Immature natural killer cell (primary cell): ENCODE data around the gene VWA3B. TPM values are rescaled to one million over a fixed set of nuclear protein-coding genes. Genes with fewer than 3 reads are reported as not detected.

Experiments used
- DNase-seq, 3 donors: peaks; one replicate each; pipeline ENCODE4 v3.0.0; 2022; ENCODE audit warnings: mixed read lengths in 1 of 3
- H3K27ac Mint-ChIP-seq, 6 donors: one replicate each; pipeline ENCODE4 v1.8.0; 2020; ENCODE audit warnings: mixed read lengths in 6 of 6, mild to moderate bottlenecking in 5 of 6, inconsistent platforms in 4 of 6, moderate library complexity in 3 of 6
- H3K27me3 Mint-ChIP-seq, 3 donors: one replicate each; pipeline ENCODE4 v1.8.0; 2020 to 2021; ENCODE audit warnings: low read depth in 3 of 3, mild to moderate bottlenecking in 3 of 3, mixed read lengths in 3 of 3, moderate library complexity in 3 of 3, inconsistent platforms in 1 of 3
- H3K36me3 Mint-ChIP-seq, 3 donors: one replicate each; pipeline ENCODE4 v1.8.0; 2020; ENCODE audit warnings: mixed read lengths in 3 of 3, inconsistent platforms in 2 of 3, mild to moderate bottlenecking in 2 of 3
- H3K4me1 Mint-ChIP-seq, 2 donors: one replicate each; pipeline ENCODE4 v1.8.0; 2020; ENCODE audit warnings: inconsistent platforms in 2 of 2, mild to moderate bottlenecking in 2 of 2, mixed read lengths in 2 of 2, moderate library complexity in 1 of 2
- H3K4me3 Mint-ChIP-seq, 5 donors: one replicate each; pipeline ENCODE4 v1.8.0; 2020; ENCODE audit warnings: mild to moderate bottlenecking in 5 of 5, mixed read lengths in 5 of 5, inconsistent platforms in 3 of 5, moderate library complexity in 3 of 5
- H3K9me3 Mint-ChIP-seq, 6 donors: one replicate each; pipeline ENCODE4 v1.8.0; 2020; ENCODE audit warnings: mild to moderate bottlenecking in 6 of 6, mixed read lengths in 6 of 6, inconsistent platforms in 4 of 6, moderate library complexity in 3 of 6
- polyA plus RNA-seq, 3 donors: library from polyadenylated mRNA; unstranded; fragments of 300-500 nt; fragmentation: Illumina TruSeq; gene quantifications; one replicate each; pipeline ENCODE4 v1.2.3, GENCODE V29; 2021

VWA3B gene
- polyA plus RNA-seq, 3 donors from 2014 or later, result not detected

DNA sequence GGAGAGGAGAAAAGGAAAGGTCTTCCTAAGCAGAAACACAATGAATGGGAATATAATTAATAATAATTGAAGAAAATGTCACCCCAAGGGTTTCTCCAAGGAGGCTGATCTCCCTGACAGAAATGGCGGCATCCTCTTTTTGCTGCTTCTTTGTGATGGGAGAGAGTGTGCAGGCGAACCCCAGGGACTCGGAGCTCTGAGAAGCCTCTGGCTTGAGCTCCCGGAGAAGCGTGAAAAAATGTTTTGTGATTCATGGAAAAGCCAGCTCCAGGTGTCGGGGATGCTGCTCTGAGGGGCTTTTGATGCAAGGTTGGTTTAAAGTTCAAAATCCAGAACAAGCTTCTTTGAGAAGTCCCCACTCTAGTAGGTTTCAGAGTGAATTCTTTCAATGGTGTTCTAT is 91.0 kb downstream of the VWA3B start:
- no peaks in the 10 kb centered on the region for H3K4me1 Mint-ChIP-seq
- H3K4me3 Mint-ChIP-seq, result no peak overlapping the region
- H3K36me3 Mint-ChIP-seq, result no peaks in the 10 kb centered on the region
- peaks cover 2 to 16% (median 13%) of the 10 kb centered on the region in 3 donors for H3K27me3 Mint-ChIP-seq
- H3K9me3 Mint-ChIP-seq, result no peaks in the 10 kb centered on the region
- H3K27ac Mint-ChIP-seq, result no peak overlapping the region
- no peak for DNase-seq

DNA sequence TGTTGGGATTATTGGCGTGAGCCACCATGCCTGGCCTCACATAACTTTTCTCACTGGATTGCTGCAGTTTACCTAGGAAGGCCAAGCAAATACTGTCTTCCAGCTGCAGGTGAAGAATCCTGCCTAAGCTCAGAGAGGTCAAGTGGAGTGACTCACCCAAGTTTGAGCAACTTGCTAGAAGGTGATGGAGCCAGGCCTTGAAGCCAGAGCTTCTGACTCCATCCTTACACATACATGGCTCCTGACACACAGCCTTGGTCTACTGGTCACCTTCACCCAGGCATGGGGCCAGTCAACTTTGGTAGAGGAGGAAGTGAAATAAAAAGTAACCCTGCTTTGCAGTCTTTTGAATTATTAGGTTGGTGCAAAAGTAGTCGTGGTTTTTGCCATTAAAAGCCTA is 93.5 kb downstream of the VWA3B start:
- Mint-ChIP-seq H3K4me1 (no peaks in the 10 kb centered on the region), H3K4me3 (no peak overlapping the region), H3K27me3 (peaks cover 2 to 13% (median 12%) of the 10 kb centered on the region in 3 donors), H3K27ac (no peak overlapping the region), H3K9me3 (no peaks in the 10 kb centered on the region), H3K36me3 (no peaks in the 10 kb centered on the region)
- no peak for DNase-seq

DNA sequence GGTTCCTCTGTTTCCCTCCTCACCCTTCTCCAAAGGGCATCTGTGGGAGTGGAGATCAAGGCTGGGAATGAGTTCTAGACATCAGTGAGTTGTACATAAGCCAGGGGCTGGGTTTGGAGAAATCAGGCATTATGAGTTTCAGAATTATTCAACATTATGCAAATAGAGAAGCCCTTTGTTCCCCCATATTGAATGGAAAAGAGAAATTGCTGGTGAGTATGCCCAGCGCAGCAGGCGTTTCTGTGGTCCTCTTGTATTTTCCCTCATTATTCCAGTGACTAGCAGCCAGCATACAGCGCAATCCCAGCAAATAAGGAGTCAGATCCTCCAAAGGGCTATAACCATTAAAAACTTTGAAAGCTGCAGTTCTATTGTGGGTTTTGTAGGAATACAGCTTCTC is 94.4 kb downstream of the VWA3B start:
- Mint-ChIP-seq H3K27me3 (peaks cover 2 to 12% (median 11%) of the 10 kb centered on the region in 3 donors), H3K27ac (no peak overlapping the region), H3K36me3 (no peaks in the 10 kb centered on the region), H3K4me3 (no peak overlapping the region), H3K4me1 (no peaks in the 10 kb centered on the region), H3K9me3 (no peaks in the 10 kb centered on the region)
- DNase-seq, result no peak

DNA sequence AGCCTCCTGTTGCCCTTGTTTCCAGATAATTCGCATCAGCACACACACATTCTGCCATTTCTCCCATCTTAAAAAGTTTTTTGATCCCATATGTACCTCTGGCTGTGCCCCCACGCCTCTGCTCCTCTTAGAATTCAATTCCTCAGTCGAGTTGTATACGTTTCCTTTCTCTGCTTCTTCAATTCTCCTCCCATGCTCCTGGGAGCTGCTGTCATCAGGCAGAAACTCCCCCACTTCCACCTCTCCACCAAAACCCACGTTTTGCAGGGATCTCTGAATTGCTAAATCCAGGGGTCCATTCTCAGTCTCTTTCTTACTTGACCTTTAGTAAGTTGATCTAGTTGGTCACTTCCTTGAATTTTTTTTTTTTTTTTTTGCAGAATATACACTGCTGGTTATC is 98.8 kb downstream of the VWA3B start:
- H3K27me3 Mint-ChIP-seq, result peaks cover 0 to 5% (median 0%) of the 10 kb centered on the region in 3 donors
- H3K4me1 Mint-ChIP-seq, result no peaks in the 10 kb centered on the region
- no peak for DNase-seq
- no peaks in the 10 kb centered on the region for H3K9me3 Mint-ChIP-seq
- H3K36me3 Mint-ChIP-seq, result no peaks in the 10 kb centered on the region
- H3K27ac Mint-ChIP-seq, result no peak overlapping the region
- H3K4me3 Mint-ChIP-seq, result no peak overlapping the region

DNA sequence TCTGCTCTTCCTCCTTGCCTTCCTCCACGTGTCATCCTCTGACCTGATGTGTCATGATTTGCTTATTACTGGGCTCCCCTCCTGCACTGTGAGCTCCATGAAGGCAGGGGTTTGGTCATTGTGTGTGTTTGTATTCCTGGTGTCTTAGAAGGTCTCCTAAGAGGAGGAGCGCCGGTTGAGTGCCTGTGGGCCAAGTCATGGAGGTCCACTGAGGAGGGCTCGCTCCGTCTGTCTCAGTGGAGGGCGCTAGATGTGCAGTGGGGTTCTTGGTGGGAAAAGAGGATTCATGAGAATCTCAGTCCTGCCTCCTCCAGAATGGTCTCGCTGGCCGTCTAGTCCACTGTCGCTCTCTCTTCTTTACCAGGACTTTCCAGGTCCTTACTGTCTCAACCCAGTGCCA is 100.2 kb downstream of the VWA3B start:
- no peaks in the 10 kb centered on the region for H3K36me3 Mint-ChIP-seq
- H3K4me3 Mint-ChIP-seq, result no peak overlapping the region
- no peaks in the 10 kb centered on the region for H3K9me3 Mint-ChIP-seq
- DNase-seq, result no peak
- H3K4me1 Mint-ChIP-seq, result no peaks in the 10 kb centered on the region
- H3K27me3 Mint-ChIP-seq, result no peaks in the 10 kb centered on the region
- no peak overlapping the region for H3K27ac Mint-ChIP-seq

DNA sequence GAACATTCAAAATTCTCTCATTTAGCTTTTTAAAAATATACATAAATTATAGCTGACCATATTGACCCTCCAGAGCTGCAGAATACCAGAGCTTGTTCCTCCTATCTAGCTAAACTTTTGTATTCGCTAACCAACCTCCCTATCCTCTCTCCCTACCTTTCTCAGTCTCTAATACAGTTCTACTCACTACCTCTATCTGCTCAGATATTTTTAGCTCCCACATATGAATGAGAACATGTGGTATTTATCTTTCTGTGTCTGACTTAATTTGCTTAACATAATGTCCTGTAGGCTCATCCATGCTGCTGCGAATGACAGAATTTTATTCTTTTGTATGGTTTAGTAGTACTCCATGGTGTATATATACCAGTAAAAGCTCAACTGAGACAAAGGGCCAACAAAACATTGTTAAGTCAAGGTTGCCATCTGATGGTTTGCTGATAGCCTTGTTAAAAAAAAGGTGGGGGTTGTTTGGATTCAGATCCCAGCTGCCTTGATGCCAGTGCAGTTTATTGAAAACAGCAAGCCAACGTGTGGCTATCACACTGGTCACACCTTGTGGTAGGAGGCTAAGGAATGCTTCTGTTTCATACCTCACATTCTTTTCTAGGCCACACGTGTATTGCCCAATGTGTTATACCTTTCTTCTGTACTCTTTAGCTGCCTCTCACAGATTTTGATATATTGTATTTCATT is 101.5 kb downstream of the VWA3B start:
- H3K27me3 Mint-ChIP-seq, result no peaks in the 10 kb centered on the region
- H3K36me3 Mint-ChIP-seq, result no peaks in the 10 kb centered on the region
- H3K27ac Mint-ChIP-seq, result no peak overlapping the region
- DNase-seq, result no peak
- H3K4me3 Mint-ChIP-seq, result no peak overlapping the region
- no peaks in the 10 kb centered on the region for H3K4me1 Mint-ChIP-seq
- no peaks in the 10 kb centered on the region for H3K9me3 Mint-ChIP-seq

DNA sequence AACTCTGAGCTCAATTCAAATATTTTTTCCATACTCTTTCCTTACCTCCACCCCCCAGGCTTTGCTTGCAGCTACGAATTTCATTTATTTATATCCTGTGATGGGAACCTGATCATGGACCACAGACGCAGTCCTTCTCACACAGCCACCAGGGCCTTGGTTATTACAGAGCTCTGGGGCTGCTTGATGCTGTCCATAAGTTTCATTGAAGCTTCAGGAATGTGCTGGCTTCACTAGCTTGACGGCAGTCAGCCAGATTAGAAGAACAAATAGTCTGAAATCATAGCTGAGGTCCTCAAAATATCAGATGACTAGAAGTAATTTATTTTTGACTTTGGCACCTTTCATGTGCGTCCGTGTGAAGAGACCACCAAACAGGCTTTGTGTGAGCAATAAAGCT is 104.9 kb downstream of the VWA3B start:
- no peak overlapping the region for H3K27ac Mint-ChIP-seq
- H3K4me3 Mint-ChIP-seq, result no peak overlapping the region
- peaks cover 0 to 3% (median 2%) of the 10 kb centered on the region in 3 donors for H3K27me3 Mint-ChIP-seq
- no peaks in the 10 kb centered on the region for H3K4me1 Mint-ChIP-seq
- H3K36me3 Mint-ChIP-seq, result no peaks in the 10 kb centered on the region
- no peak for DNase-seq
- no peaks in the 10 kb centered on the region for H3K9me3 Mint-ChIP-seq

DNA sequence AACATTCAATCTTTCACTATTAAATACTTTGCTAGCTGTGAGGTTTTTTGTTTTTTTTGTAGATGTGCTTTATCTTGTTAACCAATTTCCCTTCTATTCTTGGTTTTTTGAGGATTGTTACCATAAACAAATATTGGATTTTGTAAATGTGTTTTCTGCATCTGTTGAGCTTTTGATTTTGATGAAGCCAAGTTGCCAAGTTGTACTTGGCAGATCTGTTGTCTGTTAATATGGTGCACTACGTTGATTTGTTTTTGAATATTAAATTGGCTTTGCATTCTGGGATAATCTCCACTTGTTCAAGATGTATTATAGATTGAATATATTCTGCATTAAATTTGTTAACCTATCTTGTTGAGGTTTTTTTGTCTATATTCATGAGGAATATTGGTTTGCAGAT is 114.6 kb downstream of the VWA3B start:
- Mint-ChIP-seq H3K27ac (no peak overlapping the region), H3K4me1 (no peaks in the 10 kb centered on the region), H3K9me3 (no peaks in the 10 kb centered on the region), H3K36me3 (no peaks in the 10 kb centered on the region), H3K4me3 (no peak overlapping the region), H3K27me3 (peaks cover 0 to 5% (median 5%) of the 10 kb centered on the region in 3 donors)
- no peak for DNase-seq

DNA sequence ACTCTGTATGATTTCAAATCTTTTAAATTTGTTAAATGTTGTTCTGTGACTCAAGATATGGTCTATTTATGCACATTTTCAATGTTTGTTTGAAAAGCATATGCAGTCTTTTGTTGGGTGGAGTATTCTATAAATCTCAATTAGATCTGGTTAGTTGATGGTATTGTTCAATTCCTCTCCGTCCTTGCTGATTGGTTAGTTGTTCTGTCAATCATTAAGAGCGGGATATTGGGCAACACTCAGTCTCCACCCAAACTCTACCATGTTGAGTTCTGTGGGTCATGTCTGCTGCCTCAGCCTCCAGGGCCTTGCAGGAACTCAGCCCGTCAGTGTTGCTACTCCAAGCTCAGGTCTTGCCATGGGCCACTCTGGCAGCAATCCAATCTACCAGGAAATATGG is 118.9 kb downstream of the VWA3B start:
- H3K9me3 Mint-ChIP-seq, result no peaks in the 10 kb centered on the region
- peaks cover 5 to 6% (median 5%) of the 10 kb centered on the region in 3 donors for H3K27me3 Mint-ChIP-seq
- no peaks in the 10 kb centered on the region for H3K36me3 Mint-ChIP-seq
- no peak for DNase-seq
- no peak overlapping the region for H3K27ac Mint-ChIP-seq
- no peak overlapping the region for H3K4me3 Mint-ChIP-seq
- no peaks in the 10 kb centered on the region for H3K4me1 Mint-ChIP-seq

DNA sequence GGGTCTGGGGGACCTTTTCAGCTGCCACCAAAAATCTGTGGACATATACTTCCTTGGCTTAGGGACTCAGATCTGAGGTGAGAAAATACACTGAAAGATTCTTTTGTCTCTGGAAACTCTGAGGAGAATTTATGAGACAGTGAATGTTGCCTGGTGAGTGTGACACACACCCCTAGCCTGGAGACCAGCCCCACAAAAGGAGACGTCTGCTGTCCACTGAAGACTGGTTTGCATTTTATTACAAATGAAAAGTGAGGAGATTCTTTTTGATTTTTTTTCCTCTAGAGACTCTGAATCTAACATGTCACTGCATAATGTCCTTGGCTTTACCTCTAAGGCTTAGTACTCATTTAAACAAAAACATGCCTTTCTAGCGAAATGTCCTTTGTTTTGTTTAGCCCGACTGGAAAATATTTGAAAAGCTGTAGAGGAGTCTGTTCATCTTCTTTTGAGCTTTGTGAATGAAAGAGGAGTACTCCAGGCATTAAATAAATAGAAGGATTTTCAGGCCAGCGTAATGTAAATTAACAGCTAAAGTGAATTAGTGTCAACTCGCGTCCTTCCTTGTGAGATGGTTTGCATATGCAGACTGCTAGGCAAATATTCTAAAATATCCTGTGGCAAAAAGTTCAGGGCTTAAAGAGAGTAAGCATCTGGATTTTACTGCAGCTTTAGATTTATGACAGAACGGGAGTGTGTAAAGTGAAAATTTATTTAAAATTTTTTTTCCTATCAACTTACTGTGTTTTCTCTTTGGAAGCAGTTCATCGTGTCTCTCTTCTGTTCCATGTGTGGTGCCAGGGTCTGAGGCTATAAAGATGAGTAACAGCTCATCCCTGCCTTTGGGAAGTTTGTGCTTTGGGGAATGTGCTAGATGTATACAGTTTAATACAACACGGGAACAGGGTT is 125.4 kb downstream of the VWA3B start:
- Mint-ChIP-seq H3K27me3 (peaks cover 4 to 24% (median 7%) of the 10 kb centered on the region in 3 donors), H3K36me3 (no peaks in the 10 kb centered on the region), H3K9me3 (peaks cover 0 to 2% (median 0%) of the 10 kb centered on the region in 6 donors), H3K4me1 (no peaks in the 10 kb centered on the region), H3K27ac (no peak overlapping the region), H3K4me3 (no peak overlapping the region)
- DNase-seq, result no peak

DNA sequence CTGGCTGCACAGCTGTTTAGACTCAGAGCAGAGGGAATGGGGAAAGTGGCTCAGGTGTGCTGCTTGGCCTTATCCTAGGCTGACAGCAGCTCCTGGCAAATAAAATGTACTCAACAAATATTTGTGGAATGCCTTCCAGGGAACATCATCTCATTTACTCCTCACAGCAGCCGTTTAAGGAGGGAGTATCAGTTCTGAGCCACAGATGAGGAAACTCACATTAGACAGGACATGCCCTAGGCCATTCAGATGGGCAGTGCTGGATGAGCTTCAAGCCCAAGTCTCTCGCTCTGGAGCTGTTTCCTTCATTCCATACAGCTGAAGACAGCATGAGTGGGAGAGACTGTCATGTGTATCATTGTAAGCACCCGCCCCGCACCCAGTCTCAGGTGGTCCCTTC is 129.6 kb downstream of the VWA3B start:
- Mint-ChIP-seq H3K36me3 (peaks cover 0 to 3% (median 0%) of the 10 kb centered on the region in 3 donors), H3K27ac (no peak overlapping the region), H3K9me3 (peaks cover 0 to 10% (median 5%) of the 10 kb centered on the region in 6 donors), H3K27me3 (peaks cover 2 to 30% (median 3%) of the 10 kb centered on the region in 3 donors), H3K4me1 (no peaks in the 10 kb centered on the region), H3K4me3 (no peak overlapping the region)
- DNase-seq, result no peak

DNA sequence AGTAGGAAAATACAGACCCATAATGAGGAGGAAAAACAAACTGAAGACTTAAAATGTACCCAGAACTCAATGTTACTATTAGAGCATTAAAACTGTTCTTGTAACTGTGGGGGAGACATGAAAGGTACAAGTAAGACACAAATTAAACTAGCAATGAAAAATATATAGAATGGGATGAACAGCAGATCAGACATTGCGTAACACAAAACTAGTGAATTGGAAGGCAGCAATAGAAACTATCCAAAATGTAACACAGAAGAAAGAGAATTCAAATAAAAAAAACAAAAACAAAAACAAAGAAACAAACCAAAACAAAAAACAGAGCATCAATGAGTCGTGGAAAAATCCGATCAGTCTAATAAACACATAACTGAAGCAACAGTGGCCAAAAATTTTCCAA is 132.2 kb downstream of the VWA3B start:
- Mint-ChIP-seq H3K4me3 (no peak overlapping the region), H3K36me3 (peaks cover 0 to 3% (median 0%) of the 10 kb centered on the region in 3 donors), H3K9me3 (peaks cover 0 to 10% (median 5%) of the 10 kb centered on the region in 6 donors), H3K27ac (no peak overlapping the region), H3K27me3 (peaks cover 2 to 24% (median 4%) of the 10 kb centered on the region in 3 donors), H3K4me1 (no peaks in the 10 kb centered on the region)
- DNase-seq, result no peak

DNA sequence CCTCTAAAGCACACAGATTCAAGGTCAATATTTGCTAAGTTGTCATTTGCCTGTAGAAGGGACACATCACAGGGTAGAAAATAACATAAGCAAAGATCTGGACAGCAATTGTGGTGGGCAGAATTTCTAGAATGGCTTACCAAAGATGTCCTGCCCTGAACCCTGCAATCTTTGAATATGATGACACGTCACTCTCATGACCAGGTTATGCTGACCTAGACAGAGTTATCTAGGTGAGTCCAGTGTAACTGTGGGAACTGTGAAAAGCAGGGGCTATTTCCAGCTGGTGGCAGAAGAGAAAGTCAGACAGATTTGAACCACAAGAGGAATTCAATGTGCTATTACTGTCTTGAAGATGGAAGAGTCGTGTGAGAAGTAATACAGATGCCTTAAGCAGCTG is 147.0 kb downstream of the VWA3B start:
- Mint-ChIP-seq H3K4me1 (no peaks in the 10 kb centered on the region), H3K27ac (no peak overlapping the region), H3K4me3 (no peak overlapping the region), H3K36me3 (no peaks in the 10 kb centered on the region), H3K27me3 (peaks cover under 1 to 7% (median 7%) of the 10 kb centered on the region in 3 donors), H3K9me3 (no peaks in the 10 kb centered on the region)
- DNase-seq, result no peak

DNA sequence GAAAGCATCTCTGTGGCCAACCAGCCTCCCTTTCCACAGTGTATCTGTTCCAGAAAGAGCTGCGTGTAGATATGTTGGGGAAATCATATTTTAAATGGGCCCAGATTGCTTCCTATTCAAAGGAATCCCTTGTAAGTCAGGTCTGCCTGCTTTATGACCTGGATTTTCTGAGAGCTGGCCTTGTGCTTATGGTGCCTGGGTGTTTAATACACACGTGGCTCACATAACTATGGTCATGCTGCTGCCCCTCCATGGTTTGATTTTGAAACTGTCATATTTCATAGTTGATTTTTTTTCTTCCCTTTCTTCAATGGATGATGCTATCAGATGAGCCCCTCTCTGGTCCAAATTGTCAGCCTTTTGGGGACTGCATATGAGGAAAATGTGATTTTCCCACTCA is 147.8 kb downstream of the VWA3B start:
- Mint-ChIP-seq H3K27me3 (peaks cover 2 to 7% (median 5%) of the 10 kb centered on the region in 3 donors), H3K4me3 (no peak overlapping the region), H3K36me3 (no peaks in the 10 kb centered on the region), H3K9me3 (no peaks in the 10 kb centered on the region), H3K4me1 (no peaks in the 10 kb centered on the region), H3K27ac (no peak overlapping the region)
- DNase-seq, result no peak
